ENCODE results near the gene HLA-DOA.

The HLA-DOA gene

GRCh38 chr6:32977272-32977952 lies 32.0 kb downstream of the HLA-DOA start:
- peaks cover 16% of the 10 kb centered on the region for H3K4me1 ChIP-seq (ENCODE audit: control insufficient read depth, insufficient read depth, low read length, poor library complexity, severe bottlenecking)
- H3K27ac ChIP-seq (ENCODE audit: low read depth, low read length, severe bottlenecking), result no peak overlapping the region
- no peaks in the 10 kb centered on the region for H3K9me3 ChIP-seq (ENCODE audit: control insufficient read depth, low read length)
- H3K36me3 ChIP-seq (ENCODE audit: control insufficient read depth, insufficient read depth, low read length), result peaks cover 100% of the 10 kb centered on the region
- H3K4me3 ChIP-seq (ENCODE audit: extremely low read depth, insufficient read depth, low read length, poor library complexity, severe bottlenecking), result no peak overlapping the region
- 93 to 95% methylated on average over 7 of the region's 10 CpGs for WGBS, 2 experiments (ENCODE audit: insufficient coverage in 2 of 2)

- Histone ChIP-seq H3K36me3 (ENCODE audit: control insufficient read depth, insufficient read depth, low read length) (peaks cover 95% of the 10 kb centered on the region), H3K4me1 (ENCODE audit: control insufficient read depth, insufficient read depth, low read length, poor library complexity, severe bottlenecking) (peaks cover 14% of the 10 kb centered on the region), H3K27ac (ENCODE audit: low read depth, low read length, severe bottlenecking) (peak overlapping the region; percentile 0), H3K9me3 (ENCODE audit: control insufficient read depth, low read length) (no peaks in the 10 kb centered on the region), H3K4me3 (ENCODE audit: extremely low read depth, insufficient read depth, low read length, poor library complexity, severe bottlenecking) (no peak overlapping the region)
- WGBS, 2 experiments (ENCODE audit: insufficient coverage in 2 of 2), result 94 to 100% methylated on average over 2 to 3 of the region's 7 CpGs
These were observed 32.9 kb downstream of the HLA-DOA start for GRCh38 chr6:32976334-32977069.

DNA sequence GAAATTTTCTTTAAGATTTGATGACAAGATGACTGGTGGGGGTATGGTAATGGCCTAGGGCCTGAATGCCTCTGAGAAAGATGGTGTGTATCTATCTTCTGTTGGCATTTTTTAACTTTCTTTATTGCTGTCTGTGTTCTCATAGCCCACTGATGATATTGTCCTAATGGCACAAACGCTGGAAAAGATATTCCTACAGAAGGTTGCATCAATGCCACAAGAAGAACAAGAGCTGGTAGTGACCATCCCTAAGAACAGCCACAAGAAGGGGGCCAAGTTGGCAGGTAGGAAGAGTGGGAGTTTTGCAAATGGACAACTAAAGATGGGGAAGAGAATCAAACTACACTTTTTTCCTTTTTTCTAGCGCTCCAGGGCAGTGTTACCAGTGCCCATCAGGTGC lies 33.5 kb downstream of the HLA-DOA start:
- Histone ChIP-seq H3K4me3 (ENCODE audit: extremely low read depth, insufficient read depth, low read length, poor library complexity, severe bottlenecking) (peak overlapping the region; percentile 96), H3K36me3 (ENCODE audit: control insufficient read depth, insufficient read depth, low read length) (peaks cover 89% of the 10 kb centered on the region), H3K9me3 (ENCODE audit: control insufficient read depth, low read length) (no peaks in the 10 kb centered on the region), H3K27ac (ENCODE audit: low read depth, low read length, severe bottlenecking) (peak overlapping the region; percentile 10), H3K4me1 (ENCODE audit: control insufficient read depth, insufficient read depth, low read length, poor library complexity, severe bottlenecking) (peaks cover 14% of the 10 kb centered on the region)
- 90 to 100% methylated on average over 2 of the region's 2 CpGs for WGBS, 2 experiments (ENCODE audit: insufficient coverage in 2 of 2)

DNA sequence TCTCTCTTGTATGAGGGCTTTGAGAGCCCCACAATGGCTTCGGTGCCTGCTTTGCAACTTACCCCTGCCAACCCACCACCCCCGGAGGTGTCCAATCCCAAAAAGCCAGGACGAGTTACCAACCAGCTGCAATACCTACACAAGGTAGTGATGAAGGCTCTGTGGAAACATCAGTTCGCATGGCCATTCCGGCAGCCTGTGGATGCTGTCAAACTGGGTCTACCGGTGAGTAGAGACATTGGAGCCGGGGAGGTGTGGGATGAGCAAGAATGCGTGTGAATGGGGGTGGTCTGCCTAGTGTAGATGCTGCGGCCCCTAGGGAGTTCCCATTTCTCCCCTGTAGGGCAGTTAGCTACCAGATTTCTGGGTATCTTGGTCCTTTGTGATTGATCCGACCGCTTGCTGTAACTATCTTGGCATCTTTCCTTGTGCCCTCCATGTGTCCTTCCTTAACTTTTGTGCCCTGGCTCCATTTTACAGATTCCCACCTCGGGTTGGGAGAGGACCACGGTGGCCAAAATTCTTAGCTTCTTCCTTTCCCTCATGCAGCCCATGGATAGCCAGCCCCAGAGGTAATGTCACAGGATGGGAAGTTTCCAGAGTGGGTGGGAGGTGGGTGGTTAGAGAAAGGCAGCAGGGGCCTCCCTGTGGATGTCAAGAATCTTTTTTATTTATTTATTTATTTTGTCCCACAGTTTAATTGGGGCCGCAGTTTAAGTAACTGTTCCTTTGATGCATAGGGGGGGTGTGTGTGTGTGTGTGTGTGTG lies 34.7 kb downstream of the HLA-DOA start:
- 24 to 34% methylated on average over 9 of the region's 14 CpGs for WGBS, 2 experiments (ENCODE audit: insufficient coverage in 2 of 2)
- Histone ChIP-seq H3K9me3 (ENCODE audit: control insufficient read depth, low read length) (no peaks in the 10 kb centered on the region), H3K36me3 (ENCODE audit: control insufficient read depth, insufficient read depth, low read length) (peaks cover 77% of the 10 kb centered on the region), H3K4me3 (ENCODE audit: extremely low read depth, insufficient read depth, low read length, poor library complexity, severe bottlenecking) (peak overlapping the region; percentile 96), H3K4me1 (ENCODE audit: control insufficient read depth, insufficient read depth, low read length, poor library complexity, severe bottlenecking) (peaks cover 14% of the 10 kb centered on the region), H3K27ac (ENCODE audit: low read depth, low read length, severe bottlenecking) (no peak overlapping the region)

DNA sequence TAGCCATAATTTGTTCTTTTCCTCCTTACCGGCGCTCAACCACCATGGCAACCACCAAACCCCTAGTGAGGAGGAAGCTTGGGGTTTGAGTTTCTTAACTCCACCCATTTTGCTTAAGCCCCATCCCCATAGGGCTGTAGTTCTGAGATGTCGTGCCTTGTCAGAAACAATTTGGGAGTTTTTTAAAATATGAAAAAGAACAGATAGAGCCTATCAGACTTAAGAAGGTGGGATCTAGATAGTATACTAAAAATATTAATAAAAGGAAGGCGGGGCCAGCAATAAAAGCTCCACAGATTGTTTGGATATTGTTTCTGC lies 35.4 kb downstream of the HLA-DOA start:
- Histone ChIP-seq H3K4me3 (ENCODE audit: extremely low read depth, insufficient read depth, low read length, poor library complexity, severe bottlenecking) (peak overlapping the region; percentile 96), H3K9me3 (ENCODE audit: control insufficient read depth, low read length) (no peaks in the 10 kb centered on the region), H3K4me1 (ENCODE audit: control insufficient read depth, insufficient read depth, low read length, poor library complexity, severe bottlenecking) (peaks cover 14% of the 10 kb centered on the region), H3K27ac (ENCODE audit: low read depth, low read length, severe bottlenecking) (no peak overlapping the region), H3K36me3 (ENCODE audit: control insufficient read depth, insufficient read depth, low read length) (peaks cover 70% of the 10 kb centered on the region)
- WGBS, 2 experiments (ENCODE audit: insufficient coverage in 2 of 2), result 0% methylated on average over 1 of the region's 4 CpGs; no CpG with 5 or more reads in 1 of the 2 experiments

- Histone ChIP-seq H3K27ac (ENCODE audit: low read depth, low read length, severe bottlenecking) (peak overlapping the region; percentile 80), H3K4me1 (ENCODE audit: control insufficient read depth, insufficient read depth, low read length, poor library complexity, severe bottlenecking) (peaks cover 14% of the 10 kb centered on the region), H3K4me3 (ENCODE audit: extremely low read depth, insufficient read depth, low read length, poor library complexity, severe bottlenecking) (peak overlapping the region; percentile 96), H3K9me3 (ENCODE audit: control insufficient read depth, low read length) (no peaks in the 10 kb centered on the region), H3K36me3 (ENCODE audit: control insufficient read depth, insufficient read depth, low read length) (peaks cover 64% of the 10 kb centered on the region)
- WGBS, 2 experiments (ENCODE audit: insufficient coverage in 2 of 2), result 0% methylated on average over 15 to 19 of the region's 23 CpGs
These were observed 36.0 kb downstream of the HLA-DOA start for GRCh38 chr6:32973144-32974015.

GRCh38 chr6:32972353-32973143 lies 36.8 kb downstream of the HLA-DOA start:
- H3K36me3 ChIP-seq (ENCODE audit: control insufficient read depth, insufficient read depth, low read length), result peaks cover 55% of the 10 kb centered on the region
- peak overlapping the region; percentile 80 for H3K27ac ChIP-seq (ENCODE audit: low read depth, low read length, severe bottlenecking)
- 0% methylated on average over 56 to 61 of the region's 70 CpGs for WGBS, 2 experiments (ENCODE audit: insufficient coverage in 2 of 2)
- peak overlapping the region; percentile 96 for H3K4me3 ChIP-seq (ENCODE audit: extremely low read depth, insufficient read depth, low read length, poor library complexity, severe bottlenecking)
- H3K4me1 ChIP-seq (ENCODE audit: control insufficient read depth, insufficient read depth, low read length, poor library complexity, severe bottlenecking), result peaks cover 14% of the 10 kb centered on the region
- no peaks in the 10 kb centered on the region for H3K9me3 ChIP-seq (ENCODE audit: control insufficient read depth, low read length)

- H3K27ac ChIP-seq (ENCODE audit: low read depth, low read length, severe bottlenecking), result peak overlapping the region; percentile 100
- peak overlapping the region; percentile 96 for H3K4me3 ChIP-seq (ENCODE audit: extremely low read depth, insufficient read depth, low read length, poor library complexity, severe bottlenecking)
- H3K4me1 ChIP-seq (ENCODE audit: control insufficient read depth, insufficient read depth, low read length, poor library complexity, severe bottlenecking), result peaks cover 16% of the 10 kb centered on the region
- 0 to 1% methylated on average over 28 to 31 of the region's 58 CpGs for WGBS, 2 experiments (ENCODE audit: insufficient coverage in 2 of 2)
- no peaks in the 10 kb centered on the region for H3K9me3 ChIP-seq (ENCODE audit: control insufficient read depth, low read length)
- peaks cover 48% of the 10 kb centered on the region for H3K36me3 ChIP-seq (ENCODE audit: control insufficient read depth, insufficient read depth, low read length)
These were observed 37.6 kb downstream of the HLA-DOA start for GRCh38 chr6:32971581-32972352.

DNA sequence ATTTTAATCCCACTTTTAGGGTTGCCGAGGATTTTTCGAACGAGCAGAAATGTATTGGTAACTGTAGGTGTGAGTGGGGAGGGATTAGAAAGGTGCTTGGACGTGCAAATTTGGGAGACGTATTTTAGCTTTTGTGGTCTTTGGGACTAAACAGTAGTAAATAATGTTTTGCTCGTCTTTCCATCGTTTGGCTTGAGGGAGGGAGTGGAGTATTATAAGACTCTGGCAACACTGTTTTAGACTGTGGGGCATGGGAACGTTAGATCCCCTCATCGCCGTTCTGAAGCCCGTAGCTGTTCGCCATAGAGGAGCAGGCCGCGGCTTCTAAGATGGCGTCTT lies 38.2 kb downstream of the HLA-DOA start:
- Histone ChIP-seq H3K9me3 (ENCODE audit: control insufficient read depth, low read length) (no peaks in the 10 kb centered on the region), H3K4me1 (ENCODE audit: control insufficient read depth, insufficient read depth, low read length, poor library complexity, severe bottlenecking) (peaks cover 14% of the 10 kb centered on the region), H3K4me3 (ENCODE audit: extremely low read depth, insufficient read depth, low read length, poor library complexity, severe bottlenecking) (peak overlapping the region; percentile 96), H3K36me3 (ENCODE audit: control insufficient read depth, insufficient read depth, low read length) (peaks cover 42% of the 10 kb centered on the region), H3K27ac (ENCODE audit: low read depth, low read length, severe bottlenecking) (peak overlapping the region; percentile 100)
- 0 to 1% methylated on average over 11 to 15 of the region's 15 CpGs for whole genome bisulfite sequencing, 2 experiments (ENCODE audit: insufficient coverage in 2 of 2)

Data from mesodermal cell (in vitro differentiated cells).